CD4-positive, alpha-beta T cell (primary cell): Measurements from ENCODE around the gene RPEL1. TPM values are rescaled to one million over a fixed set of nuclear protein-coding genes. Genes with fewer than 3 reads are reported as not detected.

Experiments
- ATAC-seq: fragments of 200-7000 bp; cut with Tn5 transposase; one replicate; pipeline ENCODE4 v1.10.0; 2022; ENCODE audit warnings: mild to moderate bottlenecking; ENCODE audit not compliant: poor library complexity
- CTCF ChIA-PET: fragments of 350-600 bp; sonication (Branson Sonifier 250); formaldehyde crosslinking; loops from one replicate; lab custom pipeline; 2021; ENCODE audit warnings: antibody characterized with exemption, inconsistent platforms; lab: Charles Lee
- POLR2A ChIA-PET: fragments of 350-600 bp; sonication (Branson Sonifier 250); formaldehyde crosslinking; loops from one replicate; lab custom pipeline; 2021; ENCODE audit warnings: antibody characterized with exemption, inconsistent platforms; lab: Charles Lee
- DNase-seq, 14 experiments: peaks; one replicate each; pipeline ENCODE4 v3.0.0-alpha.2; 2013 to 2020; ENCODE audit warnings: mixed read lengths in 2 of 14
- H3K27ac ChIP-seq, 2 donors: one replicate each; pipeline versions ENCODE4 v1.5.1 to v1.7.0; 2013; ENCODE audit warnings: low read length in 2 of 2, low read depth in 1 of 2, mild to moderate bottlenecking in 1 of 2
- H3K27me3 ChIP-seq, 2 experiments: 1 replicate in 1 of 2; 2 replicates in 1 of 2; pipeline versions ENCODE4 v1.6.1 to v1.7.0; 2013; ENCODE audit warnings: low read length in 2 of 2, control low read depth in 1 of 2, mild to moderate bottlenecking in 1 of 2, moderate library complexity in 1 of 2; ENCODE audit not compliant: insufficient read depth in 2 of 2, control insufficient read depth in 1 of 2
- H3K36me3 ChIP-seq: one replicate; pipeline ENCODE4 v1.6.1; 2013; ENCODE audit warnings: low read length, control low read depth; ENCODE audit not compliant: insufficient read depth
- H3K4me1 ChIP-seq: one replicate; pipeline ENCODE4 v1.6.1; 2013; ENCODE audit warnings: low read length, control low read depth; ENCODE audit not compliant: insufficient read depth
- H3K4me3 ChIP-seq: one replicate; pipeline ENCODE4 v1.5.1; 2013; ENCODE audit warnings: mild to moderate bottlenecking, low read length, moderate library complexity
- H3K9me3 ChIP-seq, 2 experiments: 1 replicate in 1 of 2; 2 replicates in 1 of 2; pipeline versions ENCODE4 v1.6.1 to v1.7.0; 2013; ENCODE audit warnings: low read length in 2 of 2, mild to moderate bottlenecking in 2 of 2, control low read depth in 1 of 2, moderate library complexity in 1 of 2; ENCODE audit not compliant: control insufficient read depth in 1 of 2, insufficient read depth in 1 of 2
- H3K27ac Mint-ChIP-seq: one replicate; pipeline ENCODE4 v1.8.0; 2020; ENCODE audit warnings: mixed read lengths
- H3K27me3 Mint-ChIP-seq: one replicate; pipeline ENCODE4 v1.8.0; 2021; ENCODE audit warnings: mixed read lengths
- H3K36me3 Mint-ChIP-seq: one replicate; pipeline ENCODE4 v1.8.0; 2021; ENCODE audit warnings: low read depth, mixed read lengths
- H3K4me1 Mint-ChIP-seq: one replicate; pipeline ENCODE4 v1.8.0; 2021; ENCODE audit warnings: low read depth, mixed read lengths
- H3K4me3 Mint-ChIP-seq: one replicate; pipeline ENCODE4 v1.8.0; 2020; ENCODE audit warnings: mild to moderate bottlenecking, mixed read lengths
- H3K9me3 Mint-ChIP-seq: one replicate; pipeline ENCODE4 v1.8.0; 2020; ENCODE audit warnings: mixed read lengths
- intact Hi-C, 2 experiments: fragments of 100-400 bp; cut with DNase I in 1 of 2; cut with micrococcal nuclease in 1 of 2; formaldehyde crosslinking; loops; one replicate each; pipeline versions ENCODE4 v1.15.1 to v1.9.0; 2023 to 2025; cut with DNase I, micrococcal nuclease
- total RNA-seq, 174 experiments: library from RNA in 2 of 174; stranded (reverse) in 2 of 174; gene quantifications; one replicate each; pipeline ENCODE4 v1.2.3 and lab custom pipeline; 2021 to 2026
- TF ChIP-seq, protein P1 (sequence below): fragments of 200-600 bp; IDR thresholded peaks from one replicate; pipeline ENCODE4 v1.8.0; 2022; ENCODE audit warnings: antibody characterized with exemption, mild to moderate bottlenecking

Gene RPEL1
- total RNA-seq, 2 experiments from 2014 or later = not detected

DNA sequence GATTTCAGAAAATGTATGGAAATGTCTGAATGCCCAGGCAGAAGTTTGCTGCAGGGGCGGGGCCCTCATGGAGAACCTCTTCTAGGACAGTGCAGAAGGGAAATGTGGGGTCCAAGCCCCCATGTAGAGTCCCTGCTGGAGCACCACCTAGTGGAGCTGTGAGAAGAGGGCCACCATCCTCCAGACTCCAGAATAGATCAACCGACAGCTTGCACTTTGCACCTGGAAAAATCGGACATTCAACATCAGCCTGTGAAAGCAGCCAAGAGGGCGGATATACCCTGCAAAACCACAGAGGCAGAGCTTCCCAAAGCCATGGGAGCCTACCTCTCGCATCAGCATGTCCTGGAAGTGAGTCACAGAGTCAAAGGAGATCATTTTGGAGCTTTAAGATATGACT is 14.3 kb downstream of the RPEL1 start:
- no peak overlapping the region for H3K4me3 ChIP-seq
- H3K9me3 ChIP-seq = peaks cover 0 to 11% of the 10 kb centered on the region in 2 experiments
- ATAC-seq (no peak), DNase-seq (no peak)
- intact Hi-C loops = no loop called here
- CTCF ChIA-PET = no interaction called here
- H3K4me3 Mint-ChIP-seq = no peak overlapping the region
- H3K4me1 Mint-ChIP-seq = no peaks in the 10 kb centered on the region
- H3K27me3 ChIP-seq = peaks cover 3 to 6% of the 10 kb centered on the region in 2 experiments
- H3K4me1 ChIP-seq = no peaks in the 10 kb centered on the region
- POLR2A ChIA-PET = no interaction called here
- H3K36me3 ChIP-seq = no peaks in the 10 kb centered on the region
- H3K27ac Mint-ChIP-seq = no peak overlapping the region
- H3K9me3 Mint-ChIP-seq = peaks cover 9% of the 10 kb centered on the region
- no peaks in the 10 kb centered on the region for H3K36me3 Mint-ChIP-seq
- H3K27me3 Mint-ChIP-seq = peaks cover 43% of the 10 kb centered on the region
- H3K27ac ChIP-seq = no peak overlapping the region
- TF ChIP-seq, protein P1, sequence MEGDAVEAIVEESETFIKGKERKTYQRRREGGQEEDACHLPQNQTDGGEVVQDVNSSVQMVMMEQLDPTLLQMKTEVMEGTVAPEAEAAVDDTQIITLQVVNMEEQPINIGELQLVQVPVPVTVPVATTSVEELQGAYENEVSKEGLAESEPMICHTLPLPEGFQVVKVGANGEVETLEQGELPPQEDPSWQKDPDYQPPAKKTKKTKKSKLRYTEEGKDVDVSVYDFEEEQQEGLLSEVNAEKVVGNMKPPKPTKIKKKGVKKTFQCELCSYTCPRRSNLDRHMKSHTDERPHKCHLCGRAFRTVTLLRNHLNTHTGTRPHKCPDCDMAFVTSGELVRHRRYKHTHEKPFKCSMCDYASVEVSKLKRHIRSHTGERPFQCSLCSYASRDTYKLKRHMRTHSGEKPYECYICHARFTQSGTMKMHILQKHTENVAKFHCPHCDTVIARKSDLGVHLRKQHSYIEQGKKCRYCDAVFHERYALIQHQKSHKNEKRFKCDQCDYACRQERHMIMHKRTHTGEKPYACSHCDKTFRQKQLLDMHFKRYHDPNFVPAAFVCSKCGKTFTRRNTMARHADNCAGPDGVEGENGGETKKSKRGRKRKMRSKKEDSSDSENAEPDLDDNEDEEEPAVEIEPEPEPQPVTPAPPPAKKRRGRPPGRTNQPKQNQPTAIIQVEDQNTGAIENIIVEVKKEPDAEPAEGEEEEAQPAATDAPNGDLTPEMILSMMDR = no peak

DNA sequence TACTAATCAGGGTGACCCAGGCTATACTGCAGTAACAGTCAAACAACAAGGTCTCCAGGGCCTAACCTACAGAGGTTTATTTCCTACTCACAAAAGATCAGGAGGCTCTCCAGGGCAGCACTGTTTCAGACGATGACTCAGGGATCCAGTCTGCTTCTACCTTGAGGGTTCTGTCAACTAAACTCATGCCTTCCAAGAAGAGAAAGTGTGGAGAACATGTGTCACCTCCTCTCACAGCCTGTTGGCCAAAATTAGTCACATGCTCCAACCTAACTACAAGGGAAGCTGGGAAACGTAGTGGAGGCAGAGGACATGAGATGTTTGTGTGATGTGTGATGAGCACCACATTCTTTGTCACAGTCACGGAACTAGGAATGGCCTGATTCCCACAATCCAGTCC is 16.5 kb downstream of the RPEL1 start:
- H3K4me1 Mint-ChIP-seq = no peaks in the 10 kb centered on the region
- intact Hi-C loops = no loop called here
- H3K27ac Mint-ChIP-seq = no peak overlapping the region
- Histone ChIP-seq H3K27ac (no peak overlapping the region), H3K9me3 (peaks cover 0 to 11% of the 10 kb centered on the region in 2 experiments), H3K36me3 (no peaks in the 10 kb centered on the region), H3K27me3 (peaks cover 3 to 13% of the 10 kb centered on the region in 2 experiments), H3K4me3 (no peak overlapping the region), H3K4me1 (no peaks in the 10 kb centered on the region)
- DNase-seq = no peak
- H3K9me3 Mint-ChIP-seq = peaks cover 9% of the 10 kb centered on the region
- H3K27me3 Mint-ChIP-seq = peaks cover 59% of the 10 kb centered on the region
- no peak for ATAC-seq
- H3K4me3 Mint-ChIP-seq = no peak overlapping the region
- TF ChIP-seq, protein P1 = no peak
- POLR2A ChIA-PET = no interaction called here
- H3K36me3 Mint-ChIP-seq = no peaks in the 10 kb centered on the region
- CTCF ChIA-PET = no interaction called here

DNA sequence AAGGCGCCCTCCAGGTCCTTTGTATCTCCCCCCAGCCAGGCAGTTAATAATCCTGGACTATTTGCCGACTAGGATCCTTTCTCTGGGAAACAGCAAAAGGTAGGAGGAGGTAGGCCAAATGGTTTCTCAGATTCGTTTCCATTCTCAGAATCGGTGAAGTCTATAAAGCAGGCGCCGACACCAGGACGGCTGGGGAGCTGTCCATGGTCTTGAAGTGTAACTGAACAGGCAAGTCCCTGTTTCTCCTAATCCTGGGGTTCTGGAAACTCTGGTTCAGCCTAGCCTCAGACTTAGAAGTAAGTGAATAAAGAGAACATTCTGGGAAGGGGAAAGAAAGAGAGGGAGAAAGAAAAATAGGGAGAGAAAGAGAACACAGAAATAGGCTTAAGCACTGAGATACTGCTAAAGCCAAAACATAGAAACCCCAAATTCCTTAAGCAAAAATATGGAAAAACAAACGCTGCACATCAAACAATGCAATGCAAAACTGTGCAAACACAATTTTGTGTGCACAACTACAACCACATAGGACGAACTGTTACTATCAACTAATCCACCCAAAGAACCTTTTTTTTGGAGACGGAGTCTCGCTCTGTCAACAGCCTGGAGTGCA is 20.1 kb downstream of the RPEL1 start:
- no peaks in the 10 kb centered on the region for H3K9me3 ChIP-seq
- ATAC-seq (no peak), DNase-seq (peak in 8 of 14 experiments; percentile 9 to 53 (median 18))
- Mint-ChIP-seq H3K4me3 (no peak overlapping the region), H3K4me1 (no peaks in the 10 kb centered on the region), H3K27ac (no peak overlapping the region), H3K27me3 (peaks cover 58% of the 10 kb centered on the region), H3K36me3 (no peaks in the 10 kb centered on the region), H3K9me3 (peaks cover 3% of the 10 kb centered on the region)
- TF ChIP-seq, protein P1 = no peak
- H3K27me3 ChIP-seq = peaks cover 3 to 13% of the 10 kb centered on the region in 2 experiments
- H3K4me3 ChIP-seq = no peak overlapping the region
- no peaks in the 10 kb centered on the region for H3K36me3 ChIP-seq
- CTCF ChIA-PET = no interaction called here
- intact Hi-C loops = no loop called here
- no peaks in the 10 kb centered on the region for H3K4me1 ChIP-seq
- POLR2A ChIA-PET = no interaction called here
- no peak overlapping the region for H3K27ac ChIP-seq
